ENCODE measurements around the gene CACNB4.

GRCh38 chr2:151937966-151938365, 160.9 kb downstream of the CACNB4 start:
- TF ChIP-seq POLR2A (IDR thresholded peaks at IDR 0.05) (no peak), CTCF (IDR thresholded peaks at IDR 0.05) (no peak)
